IMR-90 (cell line): ENCODE measurements around the gene SLC35E3. TPM values are rescaled to one million over a fixed set of nuclear protein-coding genes. Genes with fewer than 3 reads are reported as not detected.

Source experiments
- ATAC-seq: fragments of 200-7000 bp; cut with Tn5 transposase; 2 replicates; pipeline ENCODE4 v1.9.1; 2020; ENCODE audit warnings: low read depth, mild to moderate bottlenecking, moderate library complexity
- BruUV-seq: library from RNA; stranded (reverse); fragments of 400-500 nt; replicated peaks from 2 replicates; lab custom pipeline; 2021; lab: Mats Ljungman, UMichigan
- CTCF ChIA-PET: fragments of 300-600 bp; formaldehyde crosslinking; extraction: SDS; loops from one replicate; lab custom pipeline; 2021; ENCODE audit warnings: antibody characterized with exemption; lab: Yijun Ruan, JAX
- POLR2A ChIA-PET: fragments of 300-600 bp; sonication (Branson Sonifier 250); formaldehyde crosslinking; loops from one replicate; lab custom pipeline; 2022; ENCODE audit warnings: antibody characterized with exemption; ENCODE audit not compliant: unreplicated experiment; lab: Charles Lee
- DNase-seq: peaks from one replicate; pipeline ENCODE4 v3.0.0; 2013
- H2AFZ ChIP-seq: replicated peaks from 2 replicates; pipeline ENCODE3; 2013; ENCODE audit warnings: low read length, mild to moderate bottlenecking; ENCODE audit not compliant: poor library complexity
- H2AK5ac ChIP-seq: 2 replicates; pipeline ENCODE4 v1.6.1; 2013; ENCODE audit warnings: low read depth, low read length, inconsistent platforms
- H2AK9ac ChIP-seq: replicated peaks from 2 replicates; pipeline ENCODE3; 2013; ENCODE audit warnings: mild to moderate bottlenecking, low read depth, low read length, moderate library complexity; ENCODE audit not compliant: poor library complexity
- H2BK120ac ChIP-seq: 2 replicates; pipeline ENCODE4 v1.6.1; 2013; ENCODE audit warnings: low read depth, low read length, inconsistent platforms
- H2BK15ac ChIP-seq: 3 replicates; pipeline ENCODE4 v1.6.1; 2013; ENCODE audit warnings: low read depth, low read length, inconsistent platforms
- H2BK20ac ChIP-seq: 2 replicates; pipeline ENCODE4 v1.6.1; 2013; ENCODE audit warnings: low read depth, mild to moderate bottlenecking, inconsistent platforms, low read length, moderate library complexity
- H2BK5ac ChIP-seq: 2 replicates; pipeline ENCODE4 v1.6.1; 2013; ENCODE audit warnings: mild to moderate bottlenecking, low read depth, low read length, inconsistent platforms; ENCODE audit not compliant: poor library complexity, severe bottlenecking
- H3K14ac ChIP-seq: replicated peaks from 2 replicates; pipeline ENCODE4 v1.6.1; 2013; ENCODE audit warnings: low read depth, low read length, inconsistent platforms
- H3K18ac ChIP-seq: 2 replicates; pipeline ENCODE4 v1.6.1; 2013; ENCODE audit warnings: low read depth, low read length, control low read depth
- H3K23ac ChIP-seq: 2 replicates; pipeline ENCODE4 v1.6.1; 2013; ENCODE audit warnings: low read depth, low read length, inconsistent platforms
- H3K27ac ChIP-seq: 2 replicates; pipeline ENCODE4 v1.5.1; 2013; ENCODE audit warnings: mild to moderate bottlenecking, control low read depth, low read length; ENCODE audit not compliant: insufficient read depth
- H3K27me3 ChIP-seq: 2 replicates; pipeline ENCODE4 v1.6.1; 2013; ENCODE audit warnings: low read length; ENCODE audit not compliant: control insufficient read depth, insufficient read depth
- H3K36me3 ChIP-seq: 2 replicates; pipeline ENCODE4 v1.6.1; 2013; ENCODE audit warnings: low read length, mixed read lengths; ENCODE audit not compliant: control insufficient read depth, insufficient read depth
- H3K4ac ChIP-seq: 2 replicates; pipeline ENCODE4 v1.6.1; 2013; ENCODE audit warnings: low read depth, low read length, inconsistent platforms
- H3K4me1 ChIP-seq: 2 replicates; pipeline ENCODE4 v1.6.1; 2013; ENCODE audit warnings: low read length, mixed read lengths; ENCODE audit not compliant: control insufficient read depth, insufficient read depth
- H3K4me2 ChIP-seq: 2 replicates; pipeline ENCODE4 v1.6.1; 2013; ENCODE audit warnings: low read depth, mild to moderate bottlenecking, control low read depth, low read length, moderate library complexity
- H3K4me3 ChIP-seq: 2 replicates; pipeline ENCODE4 v1.5.1; 2013; ENCODE audit warnings: low read depth, mild to moderate bottlenecking, control low read depth, low read length, moderate library complexity; ENCODE audit not compliant: insufficient read depth
- H3K56ac ChIP-seq: 2 replicates; pipeline ENCODE4 v1.6.1; 2013; ENCODE audit warnings: low read length, inconsistent platforms; ENCODE audit not compliant: insufficient read depth; ENCODE audit errors: extremely low read depth
- H3K79me1 ChIP-seq, 2 experiments: 2 replicates each; pipeline ENCODE4 v1.6.1; 2013; ENCODE audit warnings: low read length in 2 of 2, inconsistent platforms in 1 of 2, low read depth in 1 of 2
- H3K9ac ChIP-seq: 2 replicates; pipeline ENCODE4 v1.6.1; 2013; ENCODE audit warnings: low read depth, low read length, control low read depth
- H3K9me1 ChIP-seq: 2 replicates; pipeline ENCODE4 v1.6.1; 2013; ENCODE audit warnings: low read length, inconsistent platforms; ENCODE audit not compliant: insufficient read depth
- H3K9me3 ChIP-seq: 2 replicates; pipeline ENCODE4 v1.6.1; 2013; ENCODE audit warnings: low read length; ENCODE audit not compliant: control insufficient read depth, insufficient read depth
- H4K20me1 ChIP-seq: 2 replicates; pipeline ENCODE4 v1.6.1; 2013; ENCODE audit warnings: low read length, inconsistent platforms; ENCODE audit not compliant: insufficient read depth
- H4K5ac ChIP-seq: 2 replicates; pipeline ENCODE4 v1.6.1; 2013; ENCODE audit warnings: mild to moderate bottlenecking, low read depth, low read length, control low read depth
- H4K8ac ChIP-seq, 2 experiments: 2 replicates each; pipeline ENCODE4 v1.6.1; 2013; ENCODE audit warnings: low read depth in 2 of 2, low read length in 2 of 2, control low read depth in 1 of 2, inconsistent platforms in 1 of 2
- H4K91ac ChIP-seq: 2 replicates; pipeline ENCODE4 v1.6.1; 2013; ENCODE audit warnings: low read depth, low read length, inconsistent platforms; ENCODE audit not compliant: insufficient read depth
- BHLHE40 ChIP-seq: fragments of 150-350 bp; IDR thresholded peaks from 2 replicates; pipeline ENCODE4 v1.6.1; 2016; ENCODE audit warnings: mild to moderate bottlenecking, low read depth, low read length
- CEBPB ChIP-seq: IDR thresholded peaks from 2 replicates; pipeline ENCODE4 v1.6.1; 2012; ENCODE audit warnings: low read depth, low read length, improper control_type of control experiment
- CTCF ChIP-seq: conservative IDR thresholded peaks from 2 replicates; pipeline ENCODE4 v1.5.1; 2012; ENCODE audit warnings: mild to moderate bottlenecking, low read depth, low read length, improper control_type of control experiment
- ELK1 ChIP-seq: fragments of 150-350 bp; IDR thresholded peaks from 2 replicates; pipeline ENCODE4 v1.6.1; 2016; ENCODE audit warnings: low read depth, mild to moderate bottlenecking, low read length, moderate library complexity, borderline replicate concordance
- MAFK ChIP-seq: IDR thresholded peaks from 2 replicates; pipeline ENCODE4 v1.6.1; 2012; ENCODE audit warnings: low read depth, low read length, improper control_type of control experiment
- MXI1 ChIP-seq: IDR thresholded peaks from 2 replicates; pipeline ENCODE4 v1.6.1; 2012; ENCODE audit warnings: low read depth, mild to moderate bottlenecking, low read length, moderate library complexity, borderline replicate concordance
- NFE2L2 ChIP-seq: fragments of 150-350 bp; IDR thresholded peaks from 2 replicates; pipeline ENCODE4 v1.6.1; 2016; ENCODE audit warnings: low read depth, mild to moderate bottlenecking, low read length
- RCOR1 ChIP-seq: IDR thresholded peaks from 2 replicates; pipeline ENCODE4 v1.6.1; 2012; ENCODE audit warnings: mild to moderate bottlenecking, low read length, improper control_type of control experiment; ENCODE audit not compliant: insufficient replicate concordance
- RFX5 ChIP-seq: IDR thresholded peaks from 2 replicates; pipeline ENCODE4 v1.8.0; 2012; ENCODE audit warnings: low read depth, mild to moderate bottlenecking, low read length, moderate library complexity
- SMC3 ChIP-seq: fragments of 150-350 bp; IDR thresholded peaks from 2 replicates; pipeline ENCODE4 v1.6.1; 2016; ENCODE audit warnings: low read depth, mild to moderate bottlenecking, antibody characterized with exemption, low read length, moderate library complexity
- WGBS, 2 experiments: methylation state at CpG; one replicate each; pipeline versions ENCODE4 v1.1.5 to v1.1.7; 2013; ENCODE audit warnings: missing lambda C conversion rate in 2 of 2; ENCODE audit not compliant: insufficient read length in 1 of 2; ENCODE audit errors: extremely low coverage in 2 of 2; 5-methylcytosine and 5-hydroxymethylcytosine counted together
- dilution Hi-C: fragments of 300-500 bp; cut with HindIII; formaldehyde crosslinking; loops from one replicate; pipeline ENCODE4 v1.14.3; 2018; ENCODE audit warnings: low sequenced_read_pairs; ENCODE audit not compliant: unreplicated experiment
- in situ Hi-C: fragments of 300-500 bp; cut with MboI; formaldehyde crosslinking; loops from 3 replicates; pipeline ENCODE4 v1.14.3; 2019; ENCODE audit warnings: low sequenced_read_pairs, inconsistent platforms, mixed read lengths
- intact Hi-C: fragments of 100-400 bp; cut with micrococcal nuclease; formaldehyde crosslinking; loops from 2 replicates; pipeline ENCODE4 v1.10.0; 2022
- polyA plus RNA-seq, 3 experiments: library from polyadenylated mRNA; depleted of rRNA; stranded (reverse); fragments of >200 nt; gene quantifications; 2 replicates each; pipeline ENCODE4 v1.2.3, GENCODE V29; 2012; ENCODE audit warnings: low replicate concordance in 1 of 3
- total RNA-seq: library from RNA; depleted of rRNA; stranded (reverse); fragments of >200 nt; gene quantifications from 2 replicates; pipeline ENCODE4 v1.2.3, GENCODE V29; 2012
- TF ChIP-seq, protein P1 (sequence below): fragments of 150-350 bp; IDR thresholded peaks from 2 replicates; pipeline ENCODE4 v1.6.1; 2017; ENCODE audit warnings: mild to moderate bottlenecking, antibody characterized with exemption, low read length, low read depth

SLC35E3 gene
- total and polyA plus RNA-seq, 2 of the 4 experiments (the other 2 are of a cell fraction): 3.6 to 5.1 TPM

DNA sequence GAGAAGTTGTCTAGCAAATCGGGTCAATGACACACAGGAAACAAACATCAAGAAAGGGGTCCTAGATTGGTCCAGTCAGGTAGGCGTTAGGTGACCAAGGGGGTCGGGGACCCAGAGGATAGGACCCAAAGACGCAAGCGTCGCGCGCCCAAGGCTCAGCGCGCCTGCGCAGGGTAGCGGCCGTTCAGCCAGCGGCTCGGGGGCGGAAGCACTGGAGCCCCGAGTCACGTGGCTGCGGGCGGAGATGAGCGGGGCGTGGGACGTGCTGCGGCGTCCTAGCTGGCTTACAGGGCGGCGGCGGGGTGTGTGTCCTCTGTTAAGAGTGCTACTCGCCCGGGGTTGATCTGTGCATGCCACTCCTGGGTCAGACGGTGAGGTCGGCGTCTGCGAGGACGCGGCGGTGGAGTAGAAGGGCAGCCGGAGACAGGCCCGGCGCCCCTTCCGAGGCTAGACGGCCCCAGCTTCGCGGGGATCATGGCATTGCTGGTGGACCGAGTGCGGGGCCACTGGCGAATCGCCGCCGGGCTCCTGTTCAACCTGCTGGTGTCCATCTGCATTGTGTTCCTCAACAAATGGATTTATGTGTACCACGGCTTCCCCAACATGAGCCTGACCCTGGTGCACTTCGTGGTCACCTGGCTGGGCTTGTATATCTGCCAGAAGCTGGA is at the start of gene SLC35E3 (continued):
- TF ChIP-seq CEBPB (no peak), SMC3 (no peak)
- TF ChIP-seq, protein P1, sequence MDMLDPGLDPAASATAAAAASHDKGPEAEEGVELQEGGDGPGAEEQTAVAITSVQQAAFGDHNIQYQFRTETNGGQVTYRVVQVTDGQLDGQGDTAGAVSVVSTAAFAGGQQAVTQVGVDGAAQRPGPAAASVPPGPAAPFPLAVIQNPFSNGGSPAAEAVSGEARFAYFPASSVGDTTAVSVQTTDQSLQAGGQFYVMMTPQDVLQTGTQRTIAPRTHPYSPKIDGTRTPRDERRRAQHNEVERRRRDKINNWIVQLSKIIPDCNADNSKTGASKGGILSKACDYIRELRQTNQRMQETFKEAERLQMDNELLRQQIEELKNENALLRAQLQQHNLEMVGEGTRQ: peak; percentile 95

DNA sequence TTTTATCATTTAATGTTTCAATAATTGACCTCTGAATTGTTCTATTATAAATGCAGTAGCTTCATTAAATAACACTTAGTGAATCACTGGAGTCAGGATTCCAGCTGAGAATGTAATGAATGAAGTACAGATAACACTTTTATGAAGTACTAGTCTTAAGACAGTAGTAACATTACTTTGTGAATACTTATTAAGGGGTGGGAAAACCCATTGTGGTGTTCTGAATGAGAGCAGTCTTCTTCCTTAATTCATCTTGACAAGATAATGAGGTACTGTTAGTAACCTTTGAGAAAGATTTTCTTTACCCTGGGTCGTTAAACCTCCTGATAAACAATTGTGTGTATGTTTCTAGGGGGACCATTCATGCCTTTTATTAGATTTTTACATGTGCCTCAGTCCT is 46.5 kb upstream of the SLC35E3 start:
- Histone ChIP-seq H2BK15ac (no peak overlapping the region), H3K27ac (no peak overlapping the region), H3K79me1 (no peaks in the 10 kb centered on the region), H2BK5ac (no peak overlapping the region), H3K18ac (no peak overlapping the region), H2AFZ (no peak overlapping the region), H3K27me3 (no peaks in the 10 kb centered on the region), H3K56ac (no peak overlapping the region), H4K20me1 (no peaks in the 10 kb centered on the region), H2BK120ac (no peak overlapping the region), H2AK5ac (no peak overlapping the region), H4K5ac (no peak overlapping the region), H3K23ac (no peak overlapping the region), H3K9ac (no peak overlapping the region), H2AK9ac (no peak overlapping the region), H4K8ac (no peak overlapping the region), H4K91ac (no peak overlapping the region), H3K9me3 (no peaks in the 10 kb centered on the region), H2BK20ac (no peak overlapping the region), H3K9me1 (no peaks in the 10 kb centered on the region), H3K4ac (no peak overlapping the region), H3K4me1 (no peaks in the 10 kb centered on the region), H3K36me3 (peaks cover 22% of the 10 kb centered on the region), H3K4me2 (no peak overlapping the region), H3K4me3 (no peak overlapping the region), H3K14ac (no peak overlapping the region)
- in situ Hi-C loops: loop anchor here (25.0 kb wide), 1 partner anchor 337 kb away; no protein-coding TSS in a partner anchor
- intact Hi-C loops: no loop called here
- no peak for ATAC-seq
- dilution Hi-C loops: no loop called here
- ChIA-PET CTCF (no interaction called here), POLR2A (no interaction called here)
- no CpG with 5 or more reads among the region's 1 CpG for WGBS, 2 experiments
- BruUV-seq: no TSS peak
- no peak for DNase-seq
- TF ChIP-seq MXI1: no peak
- TF ChIP-seq NFE2L2: no peak
- TF ChIP-seq RCOR1: no peak
- TF ChIP-seq CTCF: no peak
- TF ChIP-seq, protein P1: no peak
- TF ChIP-seq ELK1: no peak
- no peak for TF ChIP-seq BHLHE40
- TF ChIP-seq MAFK: no peak
- no peak for TF ChIP-seq RFX5
